ENCODE measurements around the gene GOSR2. TPM values are rescaled to one million over a fixed set of nuclear protein-coding genes. Genes with fewer than 3 reads are reported as not detected.

GOSR2 gene
- total RNA-seq, 1 experiment from 2014 or later: 53.5 TPM

DNA sequence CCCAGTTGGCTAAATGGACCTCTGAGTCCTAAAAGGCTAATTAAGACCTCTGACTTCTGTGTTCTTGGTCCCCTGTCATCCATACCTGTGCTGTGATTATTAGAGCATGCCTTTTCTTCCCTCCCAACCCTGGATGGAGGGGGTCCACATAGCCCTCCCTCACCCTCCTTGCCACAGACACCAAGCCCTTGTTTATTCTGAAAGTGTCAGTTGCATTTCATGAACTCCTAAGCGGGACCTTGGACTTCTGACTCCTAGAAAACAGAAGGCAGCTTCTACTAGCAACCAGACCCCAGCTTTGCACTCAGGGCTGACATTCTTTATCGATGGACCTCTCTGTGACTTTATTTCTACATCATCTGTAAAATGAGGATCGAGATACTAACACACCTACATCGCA, 33.4 kb upstream of the GOSR2 start:
- Histone ChIP-seq H3T11ph (ENCODE audit: low read length) (no peak overlapping the region), H3K9ac (ENCODE audit: extremely low read depth, insufficient read length, low read length) (no peak overlapping the region), H3K79me1 (ENCODE audit: insufficient read depth, low read depth, low read length, poor library complexity, severe bottlenecking) (no peaks in the 10 kb centered on the region), H3K23me2 (ENCODE audit: insufficient read length, low read depth, low read length, poor library complexity, severe bottlenecking) (no peaks in the 10 kb centered on the region), H4K91ac (ENCODE audit: insufficient read length, low read depth, low read length) (no peak overlapping the region), H4K5ac (ENCODE audit: insufficient read length, low read depth, low read length) (no peak overlapping the region), H2AFZ (ENCODE audit: low read length) (no peak overlapping the region), H3K4ac (ENCODE audit: low read depth, low read length) (no peak overlapping the region), H2BK120ac (ENCODE audit: low read depth, low read length, poor library complexity, severe bottlenecking) (no peak overlapping the region), H3K23ac (ENCODE audit: insufficient read length, low read depth, low read length) (no peak overlapping the region), H3K4me1 (ENCODE audit: insufficient read depth, low read length) (no peaks in the 10 kb centered on the region), H3K56ac (ENCODE audit: insufficient read length, low read depth, low read length) (no peak overlapping the region), H2BK20ac (ENCODE audit: low read depth, low read length, poor library complexity, severe bottlenecking) (no peak overlapping the region), H4K20me1 (ENCODE audit: control insufficient read depth, insufficient read depth, insufficient read length) (peaks cover 2% of the 10 kb centered on the region), H3K14ac (ENCODE audit: insufficient read depth, low read length) (no peak overlapping the region), H3K4me2 (ENCODE audit: insufficient read depth, insufficient read length, low read length) (no peak overlapping the region), H3K9me3 (ENCODE audit: control insufficient read depth, low read depth, low read length) (no peaks in the 10 kb centered on the region), H2BK15ac (ENCODE audit: low read depth, low read length) (no peak overlapping the region), H4K8ac (replicated peaks; ENCODE audit: insufficient read length, low read depth, low read length) (no peak overlapping the region), H3K18ac (ENCODE audit: insufficient read length, low read depth, low read length) (no peak overlapping the region), H3K27ac (ENCODE audit: insufficient read length, low read depth, low read length) (no peak overlapping the region), H2BK5ac (ENCODE audit: insufficient read length, low read length) (no peak overlapping the region), H3K27me3 (ENCODE audit: insufficient read depth, low read length) (no peaks in the 10 kb centered on the region), H3K79me2 (ENCODE audit: insufficient read depth, low read length) (no peaks in the 10 kb centered on the region), H2BK12ac (ENCODE audit: insufficient read length, low read depth, low read length) (no peak overlapping the region), H2AK5ac (ENCODE audit: insufficient read length, low read length) (no peak overlapping the region)
- Mint-ChIP-seq H3K27ac (no peak overlapping the region), H3K27me3 (ENCODE audit: low read depth) (peaks cover 11% of the 10 kb centered on the region), H3K36me3 (ENCODE audit: insufficient read depth in 1 of 3, low read depth in 3 of 3) (no peaks in the 10 kb centered on the region), H3K9me3 (no peaks in the 10 kb centered on the region), H3K4me1 (peaks cover 12 to 17% of the 10 kb centered on the region in 2 experiments), H3K4me3 (no peak overlapping the region)
- DNase-seq: no peak
- TF ChIP-seq, protein P1, sequence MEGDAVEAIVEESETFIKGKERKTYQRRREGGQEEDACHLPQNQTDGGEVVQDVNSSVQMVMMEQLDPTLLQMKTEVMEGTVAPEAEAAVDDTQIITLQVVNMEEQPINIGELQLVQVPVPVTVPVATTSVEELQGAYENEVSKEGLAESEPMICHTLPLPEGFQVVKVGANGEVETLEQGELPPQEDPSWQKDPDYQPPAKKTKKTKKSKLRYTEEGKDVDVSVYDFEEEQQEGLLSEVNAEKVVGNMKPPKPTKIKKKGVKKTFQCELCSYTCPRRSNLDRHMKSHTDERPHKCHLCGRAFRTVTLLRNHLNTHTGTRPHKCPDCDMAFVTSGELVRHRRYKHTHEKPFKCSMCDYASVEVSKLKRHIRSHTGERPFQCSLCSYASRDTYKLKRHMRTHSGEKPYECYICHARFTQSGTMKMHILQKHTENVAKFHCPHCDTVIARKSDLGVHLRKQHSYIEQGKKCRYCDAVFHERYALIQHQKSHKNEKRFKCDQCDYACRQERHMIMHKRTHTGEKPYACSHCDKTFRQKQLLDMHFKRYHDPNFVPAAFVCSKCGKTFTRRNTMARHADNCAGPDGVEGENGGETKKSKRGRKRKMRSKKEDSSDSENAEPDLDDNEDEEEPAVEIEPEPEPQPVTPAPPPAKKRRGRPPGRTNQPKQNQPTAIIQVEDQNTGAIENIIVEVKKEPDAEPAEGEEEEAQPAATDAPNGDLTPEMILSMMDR (conservative IDR thresholded peaks at IDR 0.05): no peak
- WGBS (ENCODE audit: extremely low coverage, insufficient read length, low lambda C conversion rate): no CpG with 5 or more reads among the region's 4 CpGs

Measured in H9 (cell line).